ENCODE measurements around the gene DISC1. TPM values are rescaled to one million over a fixed set of nuclear protein-coding genes. Genes with fewer than 3 reads are reported as not detected.

The DISC1 gene
- total and polyA plus RNA-seq, 7 donors, result 1.2 to 14.1 (median 5.8) TPM

- H3K4me1 ChIP-seq, result peaks cover 0 to 10% (median 2%) of the 10 kb centered on the region in 4 donors
- peak overlapping the region in 3 of 4 donors; percentile 31 to 47 (median 39) for H3K27ac ChIP-seq
- no peaks in the 10 kb centered on the region for H3K36me3 ChIP-seq
- no peak for TF ChIP-seq POLR2A (IDR thresholded peaks at IDR 0.05)
- no peak for TF ChIP-seq POLR2AphosphoS5 (IDR thresholded peaks at IDR 0.05)
- no peak for TF ChIP-seq CTCF (IDR thresholded peaks at IDR 0.05)
- no peak for TF ChIP-seq EP300 (IDR thresholded peaks at IDR 0.05)
- H3K4me3 ChIP-seq, result no peak overlapping the region
- DNase-seq, result no peak
- WGBS, 2 donors, result 82 to 83% methylated on average over 7 of the region's 7 CpGs
- no peaks in the 10 kb centered on the region for H3K27me3 ChIP-seq
- intact Hi-C loops (cut with DNase I), result no loop called here
- H3K9me3 ChIP-seq, result no peaks in the 10 kb centered on the region
These were observed 297.6 kb downstream of the DISC1 start for GRCh38 chr1:231924180-231924579.

GRCh38 chr1:231925864-231926263 lies 299.3 kb downstream of the DISC1 start:
- H3K27me3 ChIP-seq, result no peaks in the 10 kb centered on the region
- no peak overlapping the region for H3K4me3 ChIP-seq
- TF ChIP-seq POLR2A (IDR thresholded peaks at IDR 0.05) (no peak), EP300 (IDR thresholded peaks at IDR 0.05) (no peak), POLR2AphosphoS5 (IDR thresholded peaks at IDR 0.05) (no peak), CTCF (IDR thresholded peaks at IDR 0.05) (no peak)
- intact Hi-C loops (cut with DNase I), result no loop called here
- no peaks in the 10 kb centered on the region for H3K36me3 ChIP-seq
- H3K4me1 ChIP-seq, result peaks cover 0 to 20% (median 6%) of the 10 kb centered on the region in 4 donors
- H3K9me3 ChIP-seq, result no peaks in the 10 kb centered on the region
- no peak for DNase-seq
- WGBS, 2 donors, result 94 to 96% methylated on average over 3 of the region's 3 CpGs
- no peak overlapping the region for H3K27ac ChIP-seq

- H3K27ac ChIP-seq, result no peak overlapping the region
- WGBS, 2 donors, result 91 to 92% methylated on average over 1 of the region's 1 CpG
- no peaks in the 10 kb centered on the region for H3K27me3 ChIP-seq
- intact Hi-C loops (cut with DNase I), result no loop called here
- TF ChIP-seq POLR2A (IDR thresholded peaks at IDR 0.05), result no peak
- peak in 1 of 4 donors; percentile 13 for TF ChIP-seq POLR2AphosphoS5 (IDR thresholded peaks at IDR 0.05)
- no peak for TF ChIP-seq CTCF (IDR thresholded peaks at IDR 0.05)
- TF ChIP-seq EP300 (IDR thresholded peaks at IDR 0.05), result peak in 1 of 4 donors; percentile 16
- peaks cover 0 to 20% (median 6%) of the 10 kb centered on the region in 4 donors for H3K4me1 ChIP-seq
- H3K9me3 ChIP-seq, result no peaks in the 10 kb centered on the region
- no peak overlapping the region for H3K4me3 ChIP-seq
- DNase-seq, result no peak
- no peaks in the 10 kb centered on the region for H3K36me3 ChIP-seq
These were observed 299.8 kb downstream of the DISC1 start for GRCh38 chr1:231926340-231926739.

- Histone ChIP-seq H3K27ac (no peak overlapping the region), H3K4me3 (no peak overlapping the region), H3K27me3 (no peaks in the 10 kb centered on the region), H3K9me3 (peaks cover 0 to 2% (median under 1%) of the 10 kb centered on the region in 4 donors), H3K4me1 (peaks cover 0 to 20% (median 6%) of the 10 kb centered on the region in 4 donors), H3K36me3 (no peaks in the 10 kb centered on the region)
- no peak for DNase-seq
- WGBS, 2 donors, result 93 to 98% methylated on average over 2 of the region's 2 CpGs
- intact Hi-C loops (cut with DNase I), result no loop called here
- TF ChIP-seq CTCF (IDR thresholded peaks at IDR 0.05) (no peak), EP300 (IDR thresholded peaks at IDR 0.05) (no peak), POLR2AphosphoS5 (IDR thresholded peaks at IDR 0.05) (no peak), POLR2A (IDR thresholded peaks at IDR 0.05) (no peak)
These were observed 300.3 kb downstream of the DISC1 start for GRCh38 chr1:231926933-231927332.

GRCh38 chr1:231927431-231927830 lies 300.8 kb downstream of the DISC1 start:
- H3K36me3 ChIP-seq, result no peaks in the 10 kb centered on the region
- no peak overlapping the region for H3K4me3 ChIP-seq
- DNase-seq, result no peak
- H3K4me1 ChIP-seq, result peaks cover 0 to 20% (median 6%) of the 10 kb centered on the region in 4 donors
- H3K9me3 ChIP-seq, result peaks cover 0 to 3% (median 2%) of the 10 kb centered on the region in 4 donors
- intact Hi-C loops (cut with DNase I), result no loop called here
- H3K27me3 ChIP-seq, result no peaks in the 10 kb centered on the region
- H3K27ac ChIP-seq, result no peak overlapping the region
- TF ChIP-seq CTCF (IDR thresholded peaks at IDR 0.05) (no peak), EP300 (IDR thresholded peaks at IDR 0.05) (no peak), POLR2AphosphoS5 (IDR thresholded peaks at IDR 0.05) (no peak)
- WGBS, 2 donors, result 92 to 93% methylated on average over 7 of the region's 7 CpGs
